Measurements from ENCODE around the gene PRSS57.

Gene PRSS57

DNA sequence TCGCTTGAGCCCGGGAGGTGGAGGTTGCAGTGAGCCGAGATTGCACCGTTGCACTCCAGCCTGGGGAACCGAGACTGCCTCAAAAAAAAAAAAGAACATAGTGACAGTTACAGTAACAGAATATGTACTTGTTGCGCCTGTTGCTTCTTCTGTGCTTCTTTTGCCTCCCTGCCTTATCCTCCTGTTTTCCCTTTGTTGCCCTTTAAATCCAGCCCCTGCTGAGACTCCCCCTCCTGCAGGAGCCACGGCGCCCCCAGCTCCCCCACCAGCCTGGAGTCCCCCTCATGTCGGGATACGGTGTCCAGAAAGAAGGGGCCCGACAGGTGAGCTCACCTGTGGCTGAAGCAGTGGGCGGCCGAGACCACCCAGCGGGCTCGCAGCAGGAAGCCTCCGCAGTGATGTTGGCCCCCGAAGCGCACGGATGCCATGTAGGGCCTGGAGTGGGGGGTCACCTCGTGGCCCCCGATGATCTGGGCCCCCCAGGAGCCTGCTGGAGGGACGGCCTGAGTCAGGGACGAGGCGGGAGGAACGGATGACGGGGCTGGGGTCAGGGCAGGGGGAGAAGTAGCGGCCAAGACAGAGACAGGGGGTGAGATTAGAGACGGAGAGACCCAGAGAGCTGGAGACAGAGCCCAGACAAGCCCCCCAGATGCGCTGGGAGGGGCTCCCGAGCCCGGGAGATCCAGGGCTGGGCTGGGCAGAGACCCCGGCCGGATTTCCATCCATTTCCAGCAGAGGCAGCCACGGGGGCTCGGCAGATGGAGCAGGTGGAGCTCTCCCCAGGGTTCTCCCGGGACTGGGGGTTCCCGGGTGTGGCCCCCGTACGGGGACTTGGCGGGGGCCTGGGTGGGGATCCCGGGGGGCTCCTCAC lies 536 bp downstream of the PRSS57 start:
- no peak for DNase-seq (ENCODE audit: low read depth)

DNA sequence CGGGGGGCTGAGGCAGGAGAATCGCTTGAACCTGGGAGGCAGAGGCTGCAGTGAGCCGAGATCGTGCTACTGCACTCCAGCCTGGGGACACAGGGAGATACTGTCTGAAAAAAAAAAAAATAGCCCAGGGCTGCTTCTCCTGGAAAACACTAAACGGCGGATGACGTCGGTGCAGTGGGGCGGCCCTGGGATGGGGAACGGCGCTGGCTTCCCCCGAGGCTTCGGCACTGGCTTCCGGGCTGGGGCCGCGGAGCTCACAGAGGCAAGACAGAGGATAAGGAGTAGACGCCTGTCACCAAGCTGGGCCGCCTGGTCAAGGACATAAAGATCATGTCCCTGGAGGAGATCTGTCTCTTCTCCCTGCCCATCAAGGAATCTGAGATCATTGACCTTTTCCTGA lies 5.0 kb downstream of the PRSS57 start:
- DNase-seq (ENCODE audit: low read depth) = no peak

DNA sequence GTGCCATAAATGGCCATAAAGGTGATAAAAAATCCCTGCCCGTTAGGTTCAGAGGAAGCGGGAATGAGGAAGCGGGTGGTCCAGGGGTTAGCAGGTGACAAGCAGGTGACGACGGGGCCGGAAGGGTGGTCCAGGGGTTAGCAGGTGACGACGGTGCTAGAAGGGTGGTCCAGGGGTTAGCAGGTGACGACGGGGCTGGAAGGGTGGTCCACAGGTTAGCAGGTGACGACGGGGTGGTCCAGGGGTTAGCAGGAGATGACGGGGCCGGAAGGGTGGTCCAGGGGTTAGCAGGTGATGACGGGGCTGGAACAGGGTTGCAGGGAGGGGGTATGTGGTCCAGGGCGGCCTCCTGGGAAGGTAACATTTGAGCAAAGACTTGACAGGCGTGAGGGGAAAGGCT lies 6.3 kb downstream of the PRSS57 start:
- no peak for DNase-seq (ENCODE audit: low read depth)

DNA sequence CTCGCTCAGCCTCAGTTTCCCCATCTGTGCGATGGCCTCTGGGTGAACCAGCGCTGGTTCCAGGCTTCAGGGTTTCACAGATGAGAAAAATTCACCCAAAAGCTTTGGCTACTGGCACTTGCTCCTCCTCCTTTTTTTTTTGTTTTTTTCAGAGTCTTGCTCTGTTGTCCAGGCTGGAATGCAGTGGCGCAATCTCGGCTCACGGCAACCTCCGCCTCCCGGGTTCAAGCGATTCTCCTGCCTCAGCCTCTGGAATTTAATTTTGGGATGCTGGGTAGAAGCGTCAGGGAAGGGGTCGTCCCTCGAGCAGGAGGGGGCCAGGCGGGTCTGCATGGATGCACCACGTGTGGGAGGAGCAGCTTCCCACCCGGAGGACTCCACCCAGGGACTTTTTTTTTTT lies 7.0 kb downstream of the PRSS57 start:
- no peak for DNase-seq (ENCODE audit: low read depth)

DNA sequence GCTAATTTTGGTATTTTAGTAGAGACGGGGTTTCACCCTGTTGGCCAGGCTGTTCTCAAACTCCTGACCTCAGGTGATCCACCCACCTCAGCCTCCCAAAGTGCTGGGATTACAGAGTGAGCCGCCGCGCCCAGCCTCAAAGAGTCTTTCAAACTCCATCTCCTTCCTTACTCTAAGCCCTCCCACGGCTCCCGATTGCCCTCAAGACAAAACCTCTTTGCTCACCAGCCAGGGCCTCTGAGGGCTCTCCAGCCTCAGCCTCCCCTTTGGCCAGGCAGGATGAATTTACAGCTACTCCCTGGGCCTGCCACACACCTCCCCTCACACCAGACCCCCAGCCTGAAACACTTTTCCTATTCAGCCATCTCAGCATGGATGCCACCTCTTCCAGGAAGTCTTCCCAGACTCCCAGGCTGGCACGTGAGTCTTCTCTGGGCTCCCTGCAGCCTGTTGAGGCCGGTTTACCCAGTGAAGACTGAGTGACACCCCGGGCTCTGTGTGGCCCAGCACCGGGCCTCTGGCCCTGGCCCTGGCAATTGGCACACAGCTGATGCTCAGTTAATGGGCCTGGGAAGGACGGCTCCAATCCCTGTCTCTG lies 7.6 kb downstream of the PRSS57 start:
- DNase-seq (ENCODE audit: low read depth) = no peak

DNA sequence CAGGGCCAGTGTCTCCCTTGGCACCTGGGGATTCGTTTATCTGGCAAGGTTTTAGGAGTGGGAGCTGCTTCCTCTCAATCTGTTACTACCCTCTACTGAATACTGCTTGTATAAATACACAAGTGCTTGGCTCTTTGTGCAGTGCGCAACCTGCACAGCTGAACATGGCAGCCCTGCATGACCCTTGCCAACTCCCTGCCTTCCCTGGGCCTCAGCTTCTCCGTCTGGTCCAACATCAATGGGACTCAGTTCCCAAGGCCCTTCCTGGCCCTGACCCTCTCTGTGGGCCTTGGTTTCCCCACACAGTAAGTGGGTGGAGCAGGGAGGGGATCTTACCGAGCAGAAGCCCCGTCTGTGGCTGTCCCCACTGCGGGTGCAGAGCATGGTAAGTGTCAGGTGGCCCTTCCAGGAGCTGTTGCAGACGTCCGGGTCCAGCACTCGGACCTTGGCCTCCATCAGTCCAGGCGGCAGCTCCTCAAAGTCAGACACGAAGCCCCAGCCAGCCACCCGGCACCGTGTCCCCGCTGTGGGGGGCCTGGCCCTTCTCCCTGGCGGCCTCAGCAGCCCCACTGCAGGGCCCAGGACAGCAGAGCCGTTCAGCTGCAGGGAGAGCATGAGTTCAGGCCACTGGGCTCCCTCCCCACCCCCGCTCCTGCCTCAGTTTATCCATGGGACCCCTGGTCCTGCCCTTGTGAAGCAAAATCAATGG lies 8.5 kb downstream of the PRSS57 start:
- DNase-seq (ENCODE audit: low read depth) = no peak

DNA sequence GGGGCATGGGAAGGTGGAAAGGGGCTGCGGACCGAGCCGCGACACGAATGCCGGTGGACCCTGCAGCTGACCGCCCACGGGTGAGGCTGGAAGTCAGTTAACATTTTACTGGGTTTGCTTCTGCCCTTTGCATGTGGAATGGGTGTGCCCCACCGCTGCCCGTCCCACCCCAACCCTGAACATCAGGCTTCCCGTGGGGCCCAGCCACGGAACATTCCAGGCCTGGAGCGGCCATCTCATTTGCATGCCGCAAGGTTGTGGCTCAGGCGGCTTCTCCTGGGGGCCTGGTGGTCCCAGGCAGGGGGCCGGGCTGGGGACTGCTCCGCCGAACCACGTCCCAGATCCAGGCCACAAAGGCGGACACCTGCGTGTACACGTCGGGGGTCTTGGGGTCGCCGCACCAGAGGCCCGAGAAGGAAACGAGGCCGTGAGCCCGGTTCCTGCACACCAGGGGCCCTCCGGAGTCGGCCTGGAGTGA lies 9.8 kb downstream of the PRSS57 start:
- no peak for DNase-seq (ENCODE audit: low read depth)

DNA sequence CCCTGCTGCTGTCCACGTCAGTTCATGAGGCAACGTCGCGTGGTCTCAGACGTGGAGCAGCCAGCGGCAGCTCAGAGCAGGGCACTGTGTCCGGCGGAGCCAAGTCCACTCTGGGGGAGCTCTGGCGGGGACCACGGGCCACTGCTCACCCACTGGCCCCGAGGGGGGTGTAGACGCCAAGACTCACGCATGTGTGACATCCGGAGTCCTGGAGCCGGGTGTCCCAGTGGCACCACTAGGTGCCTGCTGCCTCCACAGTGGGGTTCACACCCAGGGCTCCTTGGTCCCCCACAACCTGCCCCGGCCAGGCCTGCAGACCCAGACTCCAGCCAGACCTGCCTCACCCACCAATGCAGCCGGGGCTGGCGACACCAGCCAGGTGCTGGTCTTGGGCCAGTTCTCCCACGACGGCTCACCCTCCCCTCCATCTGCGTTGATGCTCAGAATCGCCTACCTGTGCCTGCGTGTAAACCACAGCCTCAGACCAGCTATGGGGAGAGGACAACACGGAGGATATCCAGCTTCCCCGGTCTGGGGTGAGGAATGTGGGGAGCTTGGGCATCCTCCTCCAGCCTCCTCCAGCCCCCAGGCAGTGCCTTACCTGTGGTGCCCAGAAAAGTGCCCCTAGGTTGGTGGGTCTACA lies 12.5 kb downstream of the PRSS57 start:
- DNase-seq (ENCODE audit: low read depth) = no peak

DNA sequence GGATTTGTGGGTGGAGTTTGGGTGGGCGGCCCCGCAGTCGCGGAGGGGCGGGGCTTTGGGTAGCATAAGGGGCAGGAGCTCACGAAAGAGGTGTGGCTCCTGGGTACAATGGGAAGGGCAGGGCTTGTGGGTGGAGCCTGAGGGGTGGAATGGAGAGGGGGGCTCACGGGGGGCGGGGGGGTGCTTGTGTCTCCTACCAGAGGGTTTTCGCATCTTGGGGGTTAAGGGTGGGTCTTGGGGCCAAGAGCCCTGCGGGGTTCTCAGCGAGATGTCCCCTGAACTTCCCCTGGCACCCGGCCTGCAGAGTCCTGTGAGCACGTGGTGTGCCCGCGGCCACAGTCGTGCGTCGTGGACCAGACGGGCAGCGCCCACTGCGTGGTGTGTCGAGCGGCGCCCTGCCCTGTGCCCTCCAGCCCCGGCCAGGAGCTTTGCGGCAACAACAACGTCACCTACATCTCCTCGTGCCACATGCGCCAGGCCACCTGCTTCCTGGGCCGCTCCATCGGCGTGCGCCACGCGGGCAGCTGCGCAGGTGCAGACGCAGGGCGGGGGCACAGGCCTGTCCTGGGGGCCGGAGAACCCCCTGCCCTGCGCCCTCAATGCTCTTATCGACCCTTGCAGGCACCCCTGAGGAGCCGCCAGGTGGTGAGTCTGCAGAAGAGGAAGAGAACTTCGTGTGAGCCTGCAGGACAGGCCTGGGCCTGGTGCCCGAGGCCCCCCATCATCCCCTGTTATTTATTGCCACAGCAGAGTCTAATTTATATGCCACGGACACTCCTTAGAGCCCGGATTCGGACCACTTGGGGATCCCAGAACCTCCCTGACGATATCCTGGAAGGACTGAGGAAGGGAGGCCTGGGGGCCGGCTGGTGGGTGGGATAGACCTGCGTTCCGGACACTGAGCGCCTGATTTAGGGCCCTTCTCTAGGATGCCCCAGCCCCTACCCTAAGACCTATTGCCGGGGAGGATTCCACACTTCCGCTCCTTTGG lies 13.9 kb downstream of the PRSS57 start:
- no peak for DNase-seq (ENCODE audit: low read depth)

DNA sequence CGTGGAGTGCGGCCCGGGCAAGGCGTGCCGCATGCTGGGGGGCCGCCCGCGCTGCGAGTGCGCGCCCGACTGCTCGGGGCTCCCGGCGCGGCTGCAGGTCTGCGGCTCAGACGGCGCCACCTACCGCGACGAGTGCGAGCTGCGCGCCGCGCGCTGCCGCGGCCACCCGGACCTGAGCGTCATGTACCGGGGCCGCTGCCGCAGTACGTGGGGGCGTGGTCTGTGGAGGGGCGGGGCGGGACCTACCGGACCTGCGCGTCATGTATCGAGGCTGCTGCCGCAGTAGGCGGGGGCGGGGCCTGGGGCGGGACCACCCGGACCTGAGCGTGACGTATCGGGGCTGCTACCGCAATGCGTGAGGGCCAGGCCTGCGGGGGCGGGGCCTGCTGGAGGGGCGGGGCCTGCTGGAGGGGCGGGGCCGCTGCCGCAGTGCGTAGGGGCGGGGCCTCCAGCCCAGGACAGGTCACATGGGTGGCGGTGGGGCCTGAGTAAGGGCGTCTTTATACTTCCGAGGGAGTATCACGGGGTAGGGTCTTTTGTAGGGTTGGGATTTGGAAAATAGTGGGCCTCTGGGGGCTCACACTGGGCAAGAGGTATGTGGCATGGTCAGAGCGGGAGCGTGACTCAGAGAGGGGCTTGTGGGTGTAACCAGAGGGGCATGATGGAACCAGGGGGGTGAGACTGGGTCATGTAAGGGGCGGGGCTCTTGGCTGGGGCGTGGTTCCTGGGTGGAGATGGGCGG lies 14.8 kb downstream of the PRSS57 start:
- peak; percentile 98 for DNase-seq (ENCODE audit: low read depth)

DNA sequence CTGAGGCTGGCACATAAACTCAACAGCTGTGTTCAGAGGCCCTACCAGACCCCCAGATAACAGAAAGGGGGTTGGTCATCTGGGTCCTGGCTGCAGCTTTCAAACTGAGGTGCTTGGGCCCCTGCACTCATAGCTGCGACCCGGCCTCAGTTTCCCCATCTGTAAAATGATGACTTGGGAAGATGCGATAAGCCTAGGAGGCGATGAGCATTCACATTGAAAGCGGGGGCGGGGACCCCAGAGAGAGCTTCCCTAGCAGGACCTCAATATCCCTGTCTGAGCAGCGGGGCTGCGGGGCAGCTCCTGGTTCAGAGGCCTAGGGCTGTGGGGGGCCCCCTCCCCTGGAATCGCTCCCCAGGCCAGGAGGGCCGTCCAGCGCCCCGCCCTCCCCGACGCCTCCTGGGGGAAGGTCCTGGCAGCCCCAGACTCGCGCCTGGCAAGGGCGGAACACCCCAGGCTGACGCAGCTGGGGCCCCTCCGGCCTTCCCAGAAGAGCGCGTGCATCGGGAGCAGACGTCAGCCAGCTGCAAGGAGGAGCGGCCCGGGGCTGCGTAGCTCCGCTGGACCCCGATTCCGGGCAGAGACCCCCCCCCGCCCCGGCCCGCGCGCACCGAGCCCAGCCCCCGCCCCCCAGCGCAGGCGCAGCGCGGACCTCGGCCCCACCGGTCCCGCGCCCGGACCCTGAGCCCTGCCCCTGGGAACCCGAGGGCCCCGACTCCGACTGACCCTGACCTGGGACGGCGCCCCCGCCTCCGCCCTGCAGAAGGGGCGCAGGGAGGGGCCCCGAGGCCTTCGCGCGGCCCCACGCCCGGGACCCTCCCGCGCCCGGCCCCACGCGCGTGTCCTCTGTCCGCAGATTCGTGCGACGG lies 15.6 kb downstream of the PRSS57 start:
- DNase-seq (ENCODE audit: low read depth) = peak; percentile 65

DNA sequence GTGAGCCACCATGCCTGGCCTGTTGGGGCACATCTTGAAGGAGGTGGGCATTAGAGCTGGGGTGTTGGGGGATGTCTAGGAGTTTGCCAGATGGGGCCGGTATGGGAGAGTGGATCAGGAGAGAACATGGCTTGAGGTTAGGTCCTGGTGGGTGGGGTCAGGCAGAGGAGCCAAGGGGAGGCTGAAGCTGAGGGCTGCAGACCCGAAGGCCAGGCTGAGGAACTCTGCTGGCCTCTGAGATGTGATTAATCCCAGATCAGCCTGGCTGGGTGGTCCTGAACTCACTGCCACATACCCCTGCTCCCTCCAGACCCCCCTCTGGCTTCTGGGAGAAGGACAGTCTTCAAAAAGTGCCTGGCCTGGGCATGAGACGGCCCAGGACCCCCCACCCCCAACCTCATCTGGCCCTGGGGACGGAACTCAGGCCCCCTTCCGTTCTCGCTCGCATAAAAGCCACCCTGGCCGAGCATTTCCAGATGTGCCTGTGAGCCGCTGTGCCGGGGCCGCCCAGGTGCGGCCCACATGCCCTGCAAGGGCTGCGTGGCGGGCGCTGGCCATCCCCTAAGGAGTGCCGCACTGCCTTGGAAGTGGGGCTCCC lies 16.4 kb downstream of the PRSS57 start:
- no peak for DNase-seq (ENCODE audit: low read depth)

DNA sequence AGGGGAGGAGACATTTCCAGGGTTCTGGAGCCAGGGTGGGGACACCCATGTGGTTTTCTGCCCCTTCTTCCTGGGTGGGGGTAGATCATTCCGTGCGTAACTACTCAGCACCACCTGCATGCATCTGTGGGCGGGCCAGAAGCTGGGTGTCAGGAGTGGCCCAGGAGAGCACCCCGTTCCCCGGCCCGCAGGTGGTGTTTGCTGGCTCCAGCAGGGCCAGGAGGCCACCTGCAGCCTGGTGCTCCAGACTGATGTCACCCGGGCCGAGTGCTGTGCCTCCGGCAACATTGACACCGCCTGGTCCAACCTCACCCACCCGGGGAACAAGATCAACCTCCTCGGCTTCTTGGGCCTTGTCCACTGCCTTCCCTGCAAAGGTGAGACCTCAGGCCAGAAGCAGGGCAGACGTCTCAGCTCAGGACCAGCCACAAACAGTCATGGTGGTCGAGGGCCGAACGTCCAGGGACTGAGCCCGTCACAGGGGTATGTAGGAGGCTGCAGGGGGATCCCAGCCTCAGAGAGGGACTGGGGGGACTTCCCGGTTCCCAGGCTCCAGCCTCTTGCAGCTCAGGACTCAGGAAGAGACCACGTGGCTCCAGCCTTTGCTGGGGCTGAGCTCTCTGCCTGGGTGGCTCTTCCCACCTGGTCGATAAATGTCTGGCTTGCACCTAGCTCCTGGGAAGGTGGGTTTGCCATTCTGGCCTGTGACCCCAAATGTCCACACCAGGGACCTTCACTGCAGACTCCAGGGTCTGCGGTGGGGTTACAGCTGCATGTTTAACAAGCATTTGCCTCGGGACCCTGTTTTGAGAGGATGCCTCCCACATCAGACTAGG lies 17.4 kb downstream of the PRSS57 start:
- DNase-seq (ENCODE audit: low read depth) = no peak

DNA sequence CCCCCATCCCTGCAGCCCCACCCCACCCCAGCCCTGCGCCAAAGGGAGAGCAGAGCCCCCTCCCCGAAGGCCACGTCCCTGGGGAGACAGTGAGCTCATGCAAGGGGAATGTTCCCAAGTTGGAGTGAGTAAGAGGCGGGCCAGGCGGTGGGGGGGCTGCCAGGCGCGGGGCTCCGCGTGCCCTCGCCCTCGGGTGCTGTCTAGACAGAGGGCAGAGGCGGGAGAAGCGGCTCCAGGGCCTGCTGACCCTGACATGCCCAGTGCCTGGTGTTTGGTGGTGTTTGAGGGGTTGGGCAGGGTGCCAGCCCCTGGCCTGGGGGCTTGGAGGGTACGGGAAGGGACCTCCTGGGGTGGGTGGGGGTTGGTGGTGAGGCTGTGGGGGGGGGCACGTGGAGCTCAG lies 18.1 kb downstream of the PRSS57 start:
- DNase-seq (ENCODE audit: low read depth) = peak; percentile 68

DNA sequence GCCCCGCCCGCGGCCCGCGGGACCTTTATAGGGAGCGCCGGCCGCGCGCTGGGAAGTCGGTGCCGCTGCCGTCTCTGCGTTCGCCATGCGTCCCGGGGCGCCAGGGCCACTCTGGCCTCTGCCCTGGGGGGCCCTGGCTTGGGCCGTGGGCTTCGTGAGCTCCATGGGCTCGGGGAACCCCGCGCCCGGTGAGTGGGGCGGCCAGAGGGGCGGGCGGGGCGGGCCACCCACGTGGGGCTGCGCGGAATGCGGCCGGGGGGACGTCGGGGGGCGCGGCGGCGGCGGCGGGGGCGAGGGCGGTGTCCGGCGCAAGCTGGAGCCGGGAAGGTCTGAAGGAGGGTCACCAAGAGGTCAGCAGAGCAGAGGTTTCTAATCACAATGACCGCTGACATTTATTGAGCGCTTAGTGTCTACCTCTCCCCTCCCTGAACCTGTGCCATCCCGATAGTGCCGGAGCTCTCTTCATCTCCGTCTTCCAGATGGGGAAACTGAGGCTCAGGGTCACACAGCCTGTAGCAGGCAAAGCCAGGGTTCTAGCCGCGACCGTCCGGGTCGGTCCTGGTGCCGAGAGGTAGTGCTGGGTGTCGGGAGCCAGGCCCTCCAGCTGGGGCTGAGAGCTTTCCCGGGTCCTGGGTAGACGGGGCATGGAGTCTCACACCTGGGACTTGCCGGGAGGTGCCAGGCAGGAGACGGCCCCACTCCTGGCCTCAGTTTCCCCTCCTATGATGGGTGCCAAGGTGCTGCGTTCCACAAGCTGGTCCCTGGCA lies 18.7 kb downstream of the PRSS57 start, which contains the start of gene FSTL3:
Gene FSTL3, plus strand, starts transcription at position 54 of the 767 bp plus-strand sequence. Its CDS starts 32 bp downstream, at position 86.
- no peak for DNase-seq (ENCODE audit: low read depth)

DNA sequence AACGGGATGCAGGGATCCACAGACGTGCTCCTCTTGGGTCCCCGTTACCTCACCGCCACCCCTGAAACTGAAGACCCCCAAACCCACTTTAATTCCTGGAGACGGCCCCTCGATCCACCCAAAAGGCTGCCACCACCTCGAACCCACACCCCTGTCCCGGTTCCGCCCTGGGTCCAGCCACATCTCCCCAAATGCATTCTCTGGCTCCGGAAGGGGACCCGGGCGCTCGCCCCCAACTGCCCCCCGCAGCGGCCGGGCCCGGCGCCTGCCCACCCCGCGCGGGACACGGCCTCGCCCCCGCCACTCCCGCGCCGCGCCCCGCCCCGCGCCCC lies 19.3 kb downstream of the PRSS57 start:
- DNase-seq (ENCODE audit: low read depth) = no peak

Measured in fibroblast of the conjunctiva (primary cell).